Common myeloid progenitor, CD34-positive (primary cell): ENCODE measurements around the gene CEACAM1.
"Not testable (repeated sequence)": the region's sequence is repeated elsewhere in the genome, so short reads cannot be mapped to it uniquely, and the experiment has no call there.

Source experiments
- CTCF ChIA-PET: fragments of 350-600 bp; sonication (Branson Sonifier 250); formaldehyde crosslinking; loops from one replicate; lab custom pipeline; 2021; ENCODE audit warnings: antibody characterized with exemption; lab: Charles Lee
- POLR2A ChIA-PET: fragments of 350-600 bp; sonication (Branson Sonifier 250); formaldehyde crosslinking; loops from one replicate; lab custom pipeline; 2021; ENCODE audit warnings: antibody characterized with exemption; lab: Charles Lee
- DNase-seq, 3 donors: peaks; one replicate each; pipeline versions ENCODE4 v3.0.0 to v3.0.0-alpha.2; 2013
- H3K27ac ChIP-seq, 2 experiments: 1 replicate in 1 of 2; 2 replicates in 1 of 2; pipeline ENCODE4 v1.7.0; 2013; ENCODE audit warnings: inconsistent platforms in 2 of 2, low read length in 2 of 2, mild to moderate bottlenecking in 2 of 2, low read depth in 1 of 2, moderate library complexity in 1 of 2; ENCODE audit not compliant: severe bottlenecking in 2 of 2, insufficient read depth in 1 of 2, poor library complexity in 1 of 2
- H3K27me3 ChIP-seq, 5 experiments: replicated peaks in 2 of 5; 1 replicate in 3 of 5; 2 replicates in 2 of 5; pipeline versions ENCODE4 v1.6.1 to v1.7.0; 2013; ENCODE audit warnings: low read length in 4 of 5, mild to moderate bottlenecking in 2 of 5, moderate library complexity in 2 of 5, inconsistent platforms in 1 of 5; ENCODE audit not compliant: insufficient read depth in 5 of 5, control insufficient read depth in 4 of 5
- H3K36me3 ChIP-seq, 4 experiments: 1 replicate in 2 of 4; 2 replicates in 2 of 4; pipeline versions ENCODE4 v1.6.1 to v1.7.0; 2013; ENCODE audit warnings: low read length in 3 of 4, control low read depth in 1 of 4, mild to moderate bottlenecking in 1 of 4; ENCODE audit not compliant: control insufficient read depth in 4 of 4, insufficient read depth in 4 of 4
- H3K4me1 ChIP-seq, 4 experiments: 1 replicate in 3 of 4; 2 replicates in 1 of 4; pipeline versions ENCODE4 v1.6.1 to v1.7.1; 2013; ENCODE audit warnings: low read length in 3 of 4, mild to moderate bottlenecking in 3 of 4, control low read depth in 1 of 4, inconsistent platforms in 1 of 4, moderate library complexity in 1 of 4; ENCODE audit not compliant: control insufficient read depth in 4 of 4, insufficient read depth in 4 of 4; ENCODE audit errors: control extremely low read depth in 1 of 4
- H3K4me3 ChIP-seq, 7 experiments: 1 replicate in 4 of 7; 2 replicates in 3 of 7; pipeline versions ENCODE4 v1.5.1 to v1.7.0; 2013; ENCODE audit warnings: mild to moderate bottlenecking in 7 of 7, low read length in 6 of 7, moderate library complexity in 6 of 7, inconsistent platforms in 2 of 7, low read depth in 2 of 7, control low read depth in 1 of 7; ENCODE audit not compliant: insufficient read depth in 4 of 7, control insufficient read depth in 1 of 7; ENCODE audit errors: extremely low read depth in 1 of 7
- H3K9me3 ChIP-seq, 5 experiments: 1 replicate in 4 of 5; 2 replicates in 1 of 5; pipeline versions ENCODE4 v1.6.1 to v1.7.1; 2013; ENCODE audit warnings: low read length in 4 of 5, mild to moderate bottlenecking in 2 of 5, inconsistent platforms in 1 of 5, low read depth in 1 of 5, moderate library complexity in 1 of 5; ENCODE audit not compliant: control insufficient read depth in 4 of 5, insufficient read depth in 2 of 5; ENCODE audit errors: control extremely low read depth in 1 of 5
- WGBS: methylation state at CpG from one replicate; pipeline ENCODE4 v1.1.5; 2013; ENCODE audit not compliant: insufficient coverage; 5-methylcytosine and 5-hydroxymethylcytosine counted together

CEACAM1 gene

DNA sequence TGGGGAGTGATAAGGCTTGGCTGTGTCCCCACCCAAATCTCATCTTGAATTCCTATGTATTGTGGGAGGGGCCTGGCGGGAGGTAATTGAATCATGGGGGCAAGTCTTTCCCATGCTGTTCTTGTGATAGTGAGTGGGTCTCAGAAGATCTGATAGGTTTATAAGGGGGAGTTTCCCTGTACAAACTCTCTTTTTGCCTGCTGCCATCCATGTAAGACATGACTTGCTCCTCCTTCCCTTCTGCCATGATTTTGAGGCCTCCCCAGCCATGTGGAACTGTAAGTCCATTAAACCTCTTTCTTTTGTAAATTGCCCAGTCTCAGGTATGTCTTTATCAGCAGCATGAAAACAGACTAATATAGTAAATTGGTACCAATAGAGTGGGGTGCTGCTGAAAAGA is 20.8 kb upstream of the CEACAM1 start:
- H3K36me3 ChIP-seq, H3K27ac ChIP-seq, DNase-seq, H3K27me3 ChIP-seq, CTCF ChIA-PET, H3K4me3 ChIP-seq, POLR2A ChIA-PET: not testable (repeated sequence)
- no CpG with 5 or more reads among the region's 1 CpG for WGBS
- Histone ChIP-seq H3K9me3 (peaks cover 0 to 11% (median 3%) of the 10 kb centered on the region in 5 experiments), H3K4me1 (peaks cover 0 to 22% (median 20%) of the 10 kb centered on the region in 4 experiments)

- Histone ChIP-seq H3K4me1 (peaks cover 0 to 17% (median 15%) of the 10 kb centered on the region in 4 experiments), H3K36me3 (no peaks in the 10 kb centered on the region), H3K27me3 (peaks cover 0 to 10% (median 0%) of the 10 kb centered on the region in 5 experiments), H3K4me3 (no peak overlapping the region), H3K27ac (no peak overlapping the region), H3K9me3 (peaks cover 0 to 11% (median 3%) of the 10 kb centered on the region in 5 experiments)
- no peak for DNase-seq
- ChIA-PET POLR2A (no interaction called here), CTCF (no interaction called here)
- no CpG with 5 or more reads among the region's 4 CpGs for WGBS
These were observed 20.3 kb upstream of the CEACAM1 start for GRCh38 chr19:42548552-42548951.

DNA sequence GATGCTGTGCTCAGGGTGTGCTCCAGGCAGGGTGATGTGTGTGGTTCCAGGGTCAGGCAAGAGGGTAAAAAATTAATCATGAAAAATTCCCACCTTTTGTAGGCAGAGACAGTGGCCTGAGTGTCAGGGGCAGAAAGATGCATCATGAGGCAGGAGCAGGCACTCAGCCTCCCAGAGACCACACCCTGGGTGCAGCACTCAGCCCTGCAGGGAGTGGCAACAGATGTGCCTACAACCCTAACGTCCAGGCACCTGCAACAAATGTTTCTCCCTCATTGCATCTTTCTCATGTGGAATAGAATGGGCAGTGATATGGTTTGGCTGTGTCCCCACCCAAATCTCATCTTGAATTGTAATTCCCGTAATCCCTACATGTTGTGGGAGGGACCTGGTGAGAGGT is 19.6 kb upstream of the CEACAM1 start:
- ChIA-PET POLR2A (no interaction called here), CTCF (no interaction called here)
- H3K4me3 ChIP-seq = no peak overlapping the region
- H3K27me3 ChIP-seq = peaks cover 0 to 10% (median 0%) of the 10 kb centered on the region in 5 experiments
- no peaks in the 10 kb centered on the region for H3K36me3 ChIP-seq
- H3K4me1 ChIP-seq = peaks cover 0 to 10% (median 8%) of the 10 kb centered on the region in 4 experiments
- no CpG with 5 or more reads among the region's 2 CpGs for WGBS
- no peak overlapping the region for H3K27ac ChIP-seq
- no peak for DNase-seq
- peaks cover 0 to 11% (median 3%) of the 10 kb centered on the region in 5 experiments for H3K9me3 ChIP-seq

DNA sequence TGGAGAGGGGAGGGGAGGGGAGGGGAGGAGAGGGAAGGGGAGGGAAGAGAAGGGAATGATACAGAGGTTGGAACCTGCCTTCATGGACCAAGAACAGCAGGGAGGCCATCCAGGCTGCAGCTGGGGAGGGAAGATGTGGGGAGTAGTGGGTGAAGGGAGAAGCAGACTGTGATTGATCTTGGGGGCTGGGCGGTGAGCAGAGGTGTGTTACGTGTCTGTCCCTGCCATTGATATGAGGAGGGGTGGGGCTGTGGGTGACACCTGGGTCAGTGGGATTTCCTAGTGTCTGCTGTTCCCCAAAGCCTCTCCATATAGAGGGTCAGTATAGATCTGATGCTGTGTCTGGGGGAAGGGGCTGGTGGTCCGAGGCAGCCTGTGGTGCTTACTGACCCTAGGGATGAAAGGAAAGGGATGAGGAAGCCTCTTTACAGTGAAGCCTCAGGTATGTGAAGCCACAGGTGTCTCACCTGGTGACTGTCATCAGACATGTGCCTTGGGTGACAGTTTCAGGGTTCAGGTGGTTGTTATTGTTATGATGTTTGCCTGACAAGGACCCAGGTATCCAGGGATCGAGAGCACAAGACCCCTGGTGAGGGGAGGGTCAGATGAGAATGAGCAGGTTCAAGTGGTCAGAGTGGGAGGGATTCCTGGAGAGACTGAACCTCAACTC is 18.7 kb upstream of the CEACAM1 start:
- DNase-seq = no peak
- H3K27ac ChIP-seq = no peak overlapping the region
- ChIA-PET POLR2A (no interaction called here), CTCF (no interaction called here)
- H3K4me1 ChIP-seq = peaks cover 0 to under 1% (median 0%) of the 10 kb centered on the region in 4 experiments
- no peaks in the 10 kb centered on the region for H3K36me3 ChIP-seq
- H3K27me3 ChIP-seq = peaks cover 0 to 10% (median 0%) of the 10 kb centered on the region in 5 experiments
- WGBS = 82% methylated on average over 3 of the region's 4 CpGs
- no peak overlapping the region for H3K4me3 ChIP-seq
- peaks cover 0 to 11% (median 3%) of the 10 kb centered on the region in 5 experiments for H3K9me3 ChIP-seq

DNA sequence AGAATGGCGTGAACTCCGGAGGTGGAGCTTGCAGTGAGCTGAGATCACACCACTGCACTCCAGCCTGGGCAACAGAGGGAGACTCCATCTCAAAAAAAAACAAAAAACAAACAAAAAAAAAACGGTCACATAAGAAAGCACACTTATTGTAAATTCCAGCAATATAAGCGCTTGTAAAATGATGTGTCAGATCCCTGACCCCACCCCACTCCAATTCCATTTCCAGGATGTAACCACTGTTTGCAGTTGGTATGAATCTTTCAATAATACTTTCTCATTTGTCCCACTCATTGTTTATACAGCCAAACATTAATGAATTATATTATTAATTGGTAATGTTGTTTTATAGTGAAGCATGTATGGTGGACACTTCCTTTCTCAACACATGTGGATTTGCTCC is 15.9 kb upstream of the CEACAM1 start:
- DNase-seq = no peak
- Histone ChIP-seq H3K27ac (no peak overlapping the region), H3K4me1 (peaks cover 0 to 3% (median 0%) of the 10 kb centered on the region in 4 experiments), H3K36me3 (no peaks in the 10 kb centered on the region), H3K9me3 (peaks cover 0 to 8% (median 3%) of the 10 kb centered on the region in 5 experiments), H3K4me3 (no peak overlapping the region), H3K27me3 (peaks cover 0 to 5% (median 0%) of the 10 kb centered on the region in 5 experiments)
- WGBS = 100% methylated on average over 4 of the region's 4 CpGs
- POLR2A ChIA-PET = no interaction called here
- CTCF ChIA-PET = no interaction called here

GRCh38 chr19:42542791-42543190 is 14.5 kb upstream of the CEACAM1 start:
- H3K36me3 ChIP-seq = no peaks in the 10 kb centered on the region
- H3K27ac ChIP-seq = no peak overlapping the region
- ChIA-PET POLR2A (no interaction called here), CTCF (interaction anchor here (1.6 kb wide), 1 partner anchor 101 kb away, joined by 5 read pairs; no protein-coding TSS in a partner anchor)
- 96% methylated on average over 2 of the region's 2 CpGs for WGBS
- H3K4me1 ChIP-seq = peaks cover 0 to 4% (median 0%) of the 10 kb centered on the region in 4 experiments
- H3K27me3 ChIP-seq = peaks cover 0 to 3% (median 0%) of the 10 kb centered on the region in 5 experiments
- no peaks in the 10 kb centered on the region for H3K9me3 ChIP-seq
- H3K4me3 ChIP-seq = no peak overlapping the region
- no peak for DNase-seq

- POLR2A ChIA-PET = no interaction called here
- Histone ChIP-seq H3K27me3 (no peaks in the 10 kb centered on the region), H3K27ac (no peak overlapping the region), H3K9me3 (peaks cover 0 to 3% (median 0%) of the 10 kb centered on the region in 5 experiments), H3K4me3 (no peak overlapping the region), H3K36me3 (no peaks in the 10 kb centered on the region), H3K4me1 (peaks cover 0 to 4% (median 0%) of the 10 kb centered on the region in 4 experiments)
- no peak for DNase-seq
- 96% methylated on average over 4 of the region's 8 CpGs for WGBS
- CTCF ChIA-PET = interaction anchor here (1.0 to 1.5 kb wide), 5 partner anchors 12 to 90 kb away, joined by 3 to 4 read pairs (median 3); partner anchors contain the start of gene CEACAM1
These were observed 11.8 kb upstream of the CEACAM1 start for GRCh38 chr19:42540071-42540553.
